Esophagus squamous epithelium (tissue), 5 donors: ENCODE data around the gene OXER1. TPM values are rescaled to one million over a fixed set of nuclear protein-coding genes. Genes with fewer than 3 reads are reported as not detected.

Experiments used
- DNase-seq: peaks from one replicate; lab custom pipeline; 2025; lab: John Stamatoyannopoulos, UW
- H3K27ac ChIP-seq, 4 donors: fragments of 200-600 bp; sonication (generic); one replicate each; pipeline ENCODE4 v1.5.1; 2016 to 2019; ENCODE audit warnings: mild to moderate bottlenecking in 1 of 4
- H3K27me3 ChIP-seq, 4 donors: fragments of 200-600 bp; sonication (generic); 1 replicate in 3 of 4; 2 replicates in 1 of 4; pipeline versions ENCODE4 v1.5.1 to v1.6.0; 2017 to 2021; ENCODE audit warnings: antibody characterized with exemption in 1 of 4
- H3K36me3 ChIP-seq, 3 donors: fragments of 200-600 bp; sonication (generic); one replicate each; pipeline ENCODE4 v1.5.1; 2016 to 2019
- H3K4me1 ChIP-seq, 3 donors: fragments of 200-600 bp; sonication (generic); one replicate each; pipeline ENCODE4 v1.5.1; 2017 to 2019
- H3K4me3 ChIP-seq, 4 donors: fragments of 200-600 bp; sonication (generic); 1 replicate in 3 of 4; 2 replicates in 1 of 4; pipeline ENCODE4 v1.5.1; 2016 to 2019; ENCODE audit warnings: mild to moderate bottlenecking in 2 of 4, moderate library complexity in 1 of 4
- H3K9me3 ChIP-seq, 3 donors: fragments of 200-600 bp; sonication (generic); one replicate each; pipeline ENCODE4 v1.5.1; 2016 to 2019
- CTCF ChIP-seq, 6 experiments: fragments of 450-650 bp in 4 of 6; fragments of 200-600 bp in 2 of 6; sonication (generic) in 2 of 6; IDR thresholded peaks; one replicate each; pipeline ENCODE4 v1.5.1; 2016 to 2019; ENCODE audit warnings: antibody characterized with exemption in 6 of 6, mild to moderate bottlenecking in 4 of 6, moderate library complexity in 4 of 6
- POLR2A ChIP-seq, 4 donors: fragments of 450-650 bp; IDR thresholded peaks; one replicate each; pipeline ENCODE4 v1.6.1; 2017; ENCODE audit warnings: antibody characterized with exemption in 4 of 4, mild to moderate bottlenecking in 4 of 4, moderate library complexity in 3 of 4
- WGBS, 2 donors: methylation state at CpG; one replicate each; pipeline ENCODE4 v1.1.5; 2018; 5-methylcytosine and 5-hydroxymethylcytosine counted together
- intact Hi-C: fragments of 100-400 bp; cut with DNase I; formaldehyde crosslinking; loops from one replicate; pipeline ENCODE4 v1.15.0; 2022
- total RNA-seq, 4 donors: library from RNA; depleted of rRNA; stranded (reverse); fragments of >200 nt; gene quantifications; one replicate each; pipeline ENCODE4 v1.1.0, GENCODE V29; 2016
- donor health status: DM: yes; HTN: yes; CAD: no.

The OXER1 gene
- total RNA-seq, 4 donors from 2014 or later, result 0.18 to 2.3 (median 1.1) TPM

GRCh38 chr2:42762155-42762554 is 1.8 kb downstream of the OXER1 start:
- Histone ChIP-seq H3K4me1 (no peaks in the 10 kb centered on the region), H3K27ac (no peak overlapping the region), H3K36me3 (peaks cover 0 to 8% (median 0%) of the 10 kb centered on the region in 3 donors), H3K27me3 (no peaks in the 10 kb centered on the region), H3K4me3 (no peak overlapping the region), H3K9me3 (no peaks in the 10 kb centered on the region)
- DNase-seq, result no peak
- WGBS, 2 donors, result 92% methylated on average over 2 of the region's 5 CpGs; no CpG with 5 or more reads in 1 of the 2 donors
- no peak for TF ChIP-seq POLR2A (IDR thresholded peaks at IDR 0.05)
- TF ChIP-seq CTCF (IDR thresholded peaks at IDR 0.05), result no peak
- intact Hi-C loops, result no loop called here

- peaks cover 0 to 8% (median 0%) of the 10 kb centered on the region in 3 donors for H3K36me3 ChIP-seq
- H3K27me3 ChIP-seq, result no peaks in the 10 kb centered on the region
- no peak for DNase-seq
- H3K9me3 ChIP-seq, result no peaks in the 10 kb centered on the region
- no peak overlapping the region for H3K4me3 ChIP-seq
- no peaks in the 10 kb centered on the region for H3K4me1 ChIP-seq
- TF ChIP-seq CTCF (IDR thresholded peaks at IDR 0.05), result no peak
- TF ChIP-seq POLR2A (IDR thresholded peaks at IDR 0.05), result no peak
- 75 to 85% methylated on average over 7 of the region's 9 CpGs for WGBS, 2 donors
- intact Hi-C loops, result no loop called here
- no peak overlapping the region for H3K27ac ChIP-seq
Observed at GRCh38 chr2:42761554-42761953, 2.4 kb downstream of the OXER1 start.

- intact Hi-C loops, result no loop called here
- Histone ChIP-seq H3K9me3 (no peaks in the 10 kb centered on the region), H3K27ac (no peak overlapping the region), H3K36me3 (peaks cover 0 to 33% (median 0%) of the 10 kb centered on the region in 3 donors), H3K4me1 (peaks cover 0 to 9% (median 0%) of the 10 kb centered on the region in 3 donors), H3K27me3 (no peaks in the 10 kb centered on the region), H3K4me3 (no peak overlapping the region)
- 91 to 100% methylated on average over 1 of the region's 1 CpG for WGBS, 2 donors
- no peak for DNase-seq
- no peak for TF ChIP-seq CTCF (IDR thresholded peaks at IDR 0.05)
- no peak for TF ChIP-seq POLR2A (IDR thresholded peaks at IDR 0.05)
Observed at GRCh38 chr2:42758751-42759150, 5.2 kb downstream of the OXER1 start.

GRCh38 chr2:42757981-42758740 is 5.8 kb downstream of the OXER1 start:
- Histone ChIP-seq H3K36me3 (peaks cover 0 to 36% (median 0%) of the 10 kb centered on the region in 3 donors), H3K9me3 (no peaks in the 10 kb centered on the region), H3K4me1 (peaks cover 0 to 14% (median 3%) of the 10 kb centered on the region in 3 donors), H3K27ac (no peak overlapping the region), H3K27me3 (no peaks in the 10 kb centered on the region), H3K4me3 (no peak overlapping the region)
- TF ChIP-seq POLR2A (IDR thresholded peaks at IDR 0.05) (no peak), CTCF (IDR thresholded peaks at IDR 0.05) (no peak)
- no peak for DNase-seq
- 78 to 91% methylated on average over 4 of the region's 4 CpGs for WGBS, 2 donors
- intact Hi-C loops, result no loop called here

- Histone ChIP-seq H3K27ac (no peak overlapping the region), H3K36me3 (peaks cover 0 to 31% (median 0%) of the 10 kb centered on the region in 3 donors), H3K27me3 (no peaks in the 10 kb centered on the region), H3K4me3 (no peak overlapping the region), H3K4me1 (peaks cover 0 to 14% (median 3%) of the 10 kb centered on the region in 3 donors), H3K9me3 (no peaks in the 10 kb centered on the region)
- no peak for TF ChIP-seq POLR2A (IDR thresholded peaks at IDR 0.05)
- no peak for TF ChIP-seq CTCF (IDR thresholded peaks at IDR 0.05)
- WGBS, 2 donors, result 86% methylated on average over 6 of the region's 6 CpGs; no CpG with 5 or more reads in 1 of the 2 donors
- intact Hi-C loops, result no loop called here
- no peak for DNase-seq
Observed at GRCh38 chr2:42756966-42757513, 6.9 kb downstream of the OXER1 start.
